PFSK-1 (cell line): Measurements from ENCODE around the gene SPTBN1.

Experiments
- POLR2AphosphoS5 ChIP-seq: IDR thresholded peaks from 2 replicates; pipeline ENCODE4 v1.6.1; 2012; ENCODE audit warnings: low read depth, mild to moderate bottlenecking, control low read depth, low read length, moderate library complexity
- REST ChIP-seq, 2 experiments: IDR thresholded peaks; 2 replicates each; pipeline versions ENCODE4 v1.6.1 to v1.8.0; 2011 to 2012; ENCODE audit warnings: low read depth in 2 of 2, low read length in 2 of 2, control low read depth in 1 of 2, inconsistent platforms in 1 of 2, mild to moderate bottlenecking in 1 of 2, moderate library complexity in 1 of 2; ENCODE audit not compliant: insufficient read depth in 1 of 2
- SIN3A ChIP-seq: IDR thresholded peaks from 2 replicates; pipeline ENCODE4 v1.6.1; 2012; ENCODE audit warnings: mild to moderate bottlenecking, low read length, moderate library complexity, borderline replicate concordance; ENCODE audit not compliant: insufficient read depth
- TAF1 ChIP-seq: IDR thresholded peaks from 2 replicates; pipeline ENCODE4 v1.6.1; 2012; ENCODE audit warnings: low read length, control low read depth, borderline replicate concordance; ENCODE audit not compliant: insufficient read depth

- TF ChIP-seq REST (IDR thresholded peaks at IDR 0.05; ENCODE audit: insufficient read depth in 1 of 2, low read depth in 2 of 2, low read length in 2 of 2), result no peak
- TF ChIP-seq POLR2AphosphoS5, result no peak
- no peak for TF ChIP-seq SIN3A
- TF ChIP-seq TAF1, result no peak
Observed at GRCh38 chr2:54601339-54601738, 145.2 kb downstream of the SPTBN1 start.
